GM23338 (cell line): ENCODE measurements around the gene SSTR1. TPM values are rescaled to one million over a fixed set of nuclear protein-coding genes. Genes with fewer than 3 reads are reported as not detected.

Source experiments
- ATAC-seq: fragments of 200-7000 bp; cut with Tn5 transposase; 3 replicates; pipeline ENCODE4 v1.9.1; 2020
- DNase-seq: peaks from one replicate; pipeline ENCODE4 v3.0.0-alpha.2; 2015; ENCODE audit warnings: low spot score
- H2AFZ ChIP-seq: fragments of 200-600 bp; sonication (generic); 2 replicates; pipeline ENCODE4 v1.8.0; 2016; ENCODE audit warnings: antibody characterized with exemption, mild to moderate bottlenecking, moderate library complexity
- H3F3A ChIP-seq: fragments of 200-600 bp; sonication (generic); replicated peaks from 2 replicates; pipeline ENCODE4 v1.8.0; 2017; ENCODE audit warnings: antibody characterized with exemption, mixed run types, low read depth
- H3K27ac ChIP-seq: fragments of 200-600 bp; sonication (generic); 2 replicates; pipeline ENCODE4 v1.6.1; 2016; ENCODE audit warnings: low read depth
- H3K27me3 ChIP-seq: fragments of 200-600 bp; sonication (generic); 2 replicates; pipeline ENCODE4 v1.8.0; 2016; ENCODE audit warnings: mild to moderate bottlenecking, mixed run types, moderate library complexity; ENCODE audit not compliant: insufficient read depth
- H3K36me3 ChIP-seq: fragments of 200-600 bp; sonication (generic); 2 replicates; pipeline ENCODE4 v1.8.0; 2016; ENCODE audit warnings: mild to moderate bottlenecking; ENCODE audit not compliant: insufficient read depth
- H3K4me1 ChIP-seq: fragments of 200-600 bp; sonication (generic); 2 replicates; pipeline ENCODE4 v1.8.0; 2016; ENCODE audit warnings: mild to moderate bottlenecking, moderate library complexity; ENCODE audit not compliant: insufficient read depth
- H3K4me2 ChIP-seq: fragments of 200-600 bp; sonication (generic); 2 replicates; pipeline ENCODE4 v1.7.1; 2017; ENCODE audit warnings: mixed run types
- H3K4me3 ChIP-seq: fragments of 200-600 bp; sonication (generic); 2 replicates; pipeline ENCODE4 v1.6.1; 2016; ENCODE audit warnings: mixed run types
- H3K79me2 ChIP-seq: fragments of 200-600 bp; sonication (generic); replicated peaks from 2 replicates; pipeline ENCODE4 v1.8.0; 2017; ENCODE audit warnings: mild to moderate bottlenecking; ENCODE audit not compliant: insufficient read depth
- H3K9me2 ChIP-seq: fragments of 200-600 bp; sonication (generic); 2 replicates; pipeline ENCODE4 v1.8.0; 2017; ENCODE audit not compliant: insufficient read depth
- H4K20me1 ChIP-seq: fragments of 200-600 bp; sonication (generic); replicated peaks from 2 replicates; pipeline ENCODE4 v1.8.0; 2017; ENCODE audit warnings: mild to moderate bottlenecking; ENCODE audit not compliant: insufficient read depth
- H3K27ac Mint-ChIP-seq: 2 replicates; pipeline ENCODE4 v1.8.0; 2020; ENCODE audit warnings: inconsistent platforms, mild to moderate bottlenecking, moderate library complexity, mixed read lengths
- H3K27me3 Mint-ChIP-seq: 3 replicates; pipeline ENCODE4 v1.8.0; 2022; ENCODE audit warnings: low read depth, mild to moderate bottlenecking, moderate library complexity, mixed read lengths, inconsistent platforms; ENCODE audit not compliant: insufficient read depth, poor library complexity
- H3K36me3 Mint-ChIP-seq: 3 replicates; pipeline ENCODE4 v1.8.0; 2021; ENCODE audit warnings: low read depth, mild to moderate bottlenecking, inconsistent platforms, moderate library complexity, mixed read lengths
- H3K4me1 Mint-ChIP-seq: 3 replicates; pipeline ENCODE4 v1.8.0; 2020; ENCODE audit warnings: mild to moderate bottlenecking, inconsistent platforms, mixed read lengths
- H3K4me3 Mint-ChIP-seq: 3 replicates; pipeline ENCODE4 v1.8.0; 2021; ENCODE audit warnings: moderate library complexity, mild to moderate bottlenecking, inconsistent platforms, mixed read lengths
- H3K9me3 Mint-ChIP-seq: 3 replicates; pipeline ENCODE4 v1.8.0; 2020; ENCODE audit warnings: moderate library complexity, mild to moderate bottlenecking, inconsistent platforms, mixed read lengths
- CREB1 ChIP-seq: fragments of 250-450 bp; sonication (Bioruptor Pico); IDR thresholded peaks from 2 replicates; pipeline ENCODE4 v1.5.0; 2020; ENCODE audit warnings: low read depth, mild to moderate bottlenecking, moderate library complexity
- EZH2 ChIP-seq: fragments of 200-600 bp; sonication (generic); IDR thresholded peaks from one replicate; pipeline ENCODE4 v1.8.0; 2017; ENCODE audit warnings: antibody characterized with exemption, mild to moderate bottlenecking, low read depth; ENCODE audit not compliant: unreplicated experiment
- EZH2phosphoT487 ChIP-seq: fragments of 200-600 bp; sonication (generic); IDR thresholded peaks from one replicate; pipeline ENCODE4 v1.8.1; 2018; ENCODE audit warnings: antibody characterized with exemption; ENCODE audit not compliant: unreplicated experiment
- JUNB ChIP-seq: IDR thresholded peaks from one replicate; pipeline ENCODE4 v1.6.1; 2016; ENCODE audit warnings: antibody characterized with exemption; ENCODE audit not compliant: unreplicated experiment
- NANOG ChIP-seq: IDR thresholded peaks from 2 replicates; pipeline ENCODE4 v1.6.1; 2016; ENCODE audit warnings: antibody characterized with exemption, borderline replicate concordance
- POLR2AphosphoS5 ChIP-seq: IDR thresholded peaks from 2 replicates; pipeline ENCODE4 v1.6.1; 2016; ENCODE audit warnings: antibody characterized with exemption, low read depth
- STAT1 ChIP-seq: IDR thresholded peaks from one replicate; pipeline ENCODE4 v1.6.1; 2016; ENCODE audit warnings: antibody characterized with exemption; ENCODE audit not compliant: unreplicated experiment
- ZNF114 ChIP-seq: fragments of 250-450 bp; sonication (Bioruptor Pico); IDR thresholded peaks from 2 replicates; pipeline ENCODE4 v1.5.0; 2020; ENCODE audit warnings: mild to moderate bottlenecking, moderate library complexity
- ZNF331 ChIP-seq: fragments of 250-450 bp; sonication (Bioruptor Pico); IDR thresholded peaks from 2 replicates; pipeline ENCODE4 v1.5.0; 2020; ENCODE audit warnings: low read depth, mild to moderate bottlenecking, moderate library complexity
- polyA plus RNA-seq: library from polyadenylated mRNA; unstranded; fragments of >200 nt; fragmentation: Nextera tagmentation; extraction: Ambion mirVana; gene quantifications from 2 replicates; pipeline ENCODE4 v1.2.1, GENCODE V29; 2016
- total RNA-seq: library from RNA; depleted of rRNA; stranded (reverse); fragments of >200 nt; shearing (Covaris generic); gene quantifications from 2 replicates; pipeline ENCODE4 v1.2.3, GENCODE V29; 2014
- TF ChIP-seq, protein P1 (sequence below): IDR thresholded peaks from 2 replicates; pipeline ENCODE4 v1.6.1; 2016; ENCODE audit warnings: antibody characterized with exemption
- TF ChIP-seq, protein P2 (sequence below), 2 experiments: fragments of 200-600 bp in 1 of 2; sonication (generic) in 1 of 2; conservative IDR thresholded peaks; 2 replicates each; pipeline versions ENCODE4 v1.5.1 to v1.6.1; 2016 to 2017; ENCODE audit warnings: antibody characterized with exemption in 2 of 2, low read depth in 2 of 2, mild to moderate bottlenecking in 2 of 2, moderate library complexity in 1 of 2
- TF ChIP-seq, protein P3 (sequence below): IDR thresholded peaks from one replicate; pipeline ENCODE4 v1.6.1; 2018; ENCODE audit warnings: antibody characterized with exemption; ENCODE audit not compliant: unreplicated experiment

The SSTR1 gene
- total and polyA plus RNA-seq, 2 experiments from 2014 or later = 0.42 to 0.80 TPM

DNA sequence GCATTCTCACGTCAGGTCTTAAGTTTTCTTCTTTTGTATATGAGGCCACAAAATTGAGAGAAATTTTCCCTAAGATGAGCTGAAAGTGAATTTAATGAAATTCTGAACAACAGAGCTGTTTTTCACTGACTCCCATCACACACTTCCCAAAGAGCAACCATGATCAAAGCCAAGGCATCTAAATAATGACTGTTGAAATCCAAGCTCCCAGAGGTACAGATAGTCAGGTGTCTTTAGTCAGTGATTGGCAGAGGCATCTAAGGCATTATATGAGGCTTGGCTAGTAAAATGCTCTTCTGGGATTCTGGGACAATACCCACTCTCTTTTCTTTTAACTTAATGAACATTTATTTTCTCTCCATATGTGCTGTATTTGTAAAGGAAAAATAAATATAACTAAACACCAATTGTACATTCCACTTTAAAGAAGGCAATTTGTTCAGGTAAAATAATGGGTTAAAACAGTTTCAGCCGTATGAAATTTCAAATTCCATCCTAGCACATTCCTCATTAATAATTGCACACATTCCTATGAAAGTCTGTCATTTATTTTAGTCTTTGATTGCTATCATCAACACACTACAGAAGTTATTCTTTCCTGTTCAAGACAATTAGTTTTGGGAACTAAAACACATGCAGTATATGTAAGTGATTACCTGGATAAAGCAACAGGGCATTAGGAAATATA lies 871 bp upstream of the SSTR1 start (continued):
- TF ChIP-seq, protein P1, sequence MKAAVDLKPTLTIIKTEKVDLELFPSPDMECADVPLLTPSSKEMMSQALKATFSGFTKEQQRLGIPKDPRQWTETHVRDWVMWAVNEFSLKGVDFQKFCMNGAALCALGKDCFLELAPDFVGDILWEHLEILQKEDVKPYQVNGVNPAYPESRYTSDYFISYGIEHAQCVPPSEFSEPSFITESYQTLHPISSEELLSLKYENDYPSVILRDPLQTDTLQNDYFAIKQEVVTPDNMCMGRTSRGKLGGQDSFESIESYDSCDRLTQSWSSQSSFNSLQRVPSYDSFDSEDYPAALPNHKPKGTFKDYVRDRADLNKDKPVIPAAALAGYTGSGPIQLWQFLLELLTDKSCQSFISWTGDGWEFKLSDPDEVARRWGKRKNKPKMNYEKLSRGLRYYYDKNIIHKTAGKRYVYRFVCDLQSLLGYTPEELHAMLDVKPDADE = no peak
- no peak for TF ChIP-seq CREB1
- TF ChIP-seq EZH2 = no peak
- no peak for TF ChIP-seq NANOG
- no peak for TF ChIP-seq ZNF114 (CRISPR knock-in tag)
- TF ChIP-seq POLR2AphosphoS5 = no peak
- no peak for TF ChIP-seq ZNF331 (CRISPR knock-in tag)

DNA sequence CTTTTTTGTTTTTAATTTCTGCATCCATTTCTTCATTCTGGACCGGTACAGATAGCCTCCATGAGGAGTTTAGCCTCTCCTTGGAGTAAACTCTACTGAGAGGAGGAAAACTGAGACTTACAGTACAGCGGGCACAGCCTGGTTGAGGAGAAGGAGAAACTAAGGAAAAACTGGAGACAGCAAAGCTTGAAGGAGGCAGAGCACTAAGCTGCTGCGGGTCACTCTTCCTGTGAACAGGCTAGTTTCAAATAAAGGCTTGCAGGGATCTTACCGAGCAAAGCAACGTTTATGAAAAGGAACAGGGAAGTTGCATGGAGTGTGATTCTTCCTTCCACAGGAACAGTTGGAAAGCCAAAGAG lies 348 bp upstream of the SSTR1 start:
- peaks cover 28% of the 10 kb centered on the region for H3K4me1 ChIP-seq
- no peaks in the 10 kb centered on the region for H3K36me3 ChIP-seq
- ATAC-seq = no peak
- H4K20me1 ChIP-seq = no peaks in the 10 kb centered on the region; the same call in 1 of the 2 replicates
- no peaks in the 10 kb centered on the region for H3K79me2 ChIP-seq
- no peak for DNase-seq
- peaks cover 81% of the 10 kb centered on the region for H3K27me3 ChIP-seq
- Mint-ChIP-seq H3K27me3 (peaks cover 87% of the 10 kb centered on the region), H3K4me1 (peaks cover 41% of the 10 kb centered on the region), H3K36me3 (peaks cover 3% of the 10 kb centered on the region; the same call in 1 of the 3 replicates), H3K9me3 (peaks cover 26% of the 10 kb centered on the region), H3K27ac (no peak overlapping the region), H3K4me3 (peak overlapping the region; percentile 67)
- no peak overlapping the region for H3K27ac ChIP-seq
- H3K4me2 ChIP-seq = peak overlapping the region; percentile 79
- H2AFZ ChIP-seq = no peak overlapping the region
- H3K4me3 ChIP-seq = peak overlapping the region; percentile 51; the same call in 1 of the 2 replicates
- H3F3A ChIP-seq = peaks cover 13% of the 10 kb centered on the region
- H3K9me2 ChIP-seq = no peaks in the 10 kb centered on the region
- TF ChIP-seq, protein P2, sequence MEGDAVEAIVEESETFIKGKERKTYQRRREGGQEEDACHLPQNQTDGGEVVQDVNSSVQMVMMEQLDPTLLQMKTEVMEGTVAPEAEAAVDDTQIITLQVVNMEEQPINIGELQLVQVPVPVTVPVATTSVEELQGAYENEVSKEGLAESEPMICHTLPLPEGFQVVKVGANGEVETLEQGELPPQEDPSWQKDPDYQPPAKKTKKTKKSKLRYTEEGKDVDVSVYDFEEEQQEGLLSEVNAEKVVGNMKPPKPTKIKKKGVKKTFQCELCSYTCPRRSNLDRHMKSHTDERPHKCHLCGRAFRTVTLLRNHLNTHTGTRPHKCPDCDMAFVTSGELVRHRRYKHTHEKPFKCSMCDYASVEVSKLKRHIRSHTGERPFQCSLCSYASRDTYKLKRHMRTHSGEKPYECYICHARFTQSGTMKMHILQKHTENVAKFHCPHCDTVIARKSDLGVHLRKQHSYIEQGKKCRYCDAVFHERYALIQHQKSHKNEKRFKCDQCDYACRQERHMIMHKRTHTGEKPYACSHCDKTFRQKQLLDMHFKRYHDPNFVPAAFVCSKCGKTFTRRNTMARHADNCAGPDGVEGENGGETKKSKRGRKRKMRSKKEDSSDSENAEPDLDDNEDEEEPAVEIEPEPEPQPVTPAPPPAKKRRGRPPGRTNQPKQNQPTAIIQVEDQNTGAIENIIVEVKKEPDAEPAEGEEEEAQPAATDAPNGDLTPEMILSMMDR (conservative IDR thresholded peaks at IDR 0.05; ENCODE audit: low read depth in 2 of 2) = no peak
- TF ChIP-seq EZH2phosphoT487 = no peak
- no peak for TF ChIP-seq CREB1
- no peak for TF ChIP-seq NANOG
- no peak for TF ChIP-seq STAT1
- TF ChIP-seq, protein P3, sequence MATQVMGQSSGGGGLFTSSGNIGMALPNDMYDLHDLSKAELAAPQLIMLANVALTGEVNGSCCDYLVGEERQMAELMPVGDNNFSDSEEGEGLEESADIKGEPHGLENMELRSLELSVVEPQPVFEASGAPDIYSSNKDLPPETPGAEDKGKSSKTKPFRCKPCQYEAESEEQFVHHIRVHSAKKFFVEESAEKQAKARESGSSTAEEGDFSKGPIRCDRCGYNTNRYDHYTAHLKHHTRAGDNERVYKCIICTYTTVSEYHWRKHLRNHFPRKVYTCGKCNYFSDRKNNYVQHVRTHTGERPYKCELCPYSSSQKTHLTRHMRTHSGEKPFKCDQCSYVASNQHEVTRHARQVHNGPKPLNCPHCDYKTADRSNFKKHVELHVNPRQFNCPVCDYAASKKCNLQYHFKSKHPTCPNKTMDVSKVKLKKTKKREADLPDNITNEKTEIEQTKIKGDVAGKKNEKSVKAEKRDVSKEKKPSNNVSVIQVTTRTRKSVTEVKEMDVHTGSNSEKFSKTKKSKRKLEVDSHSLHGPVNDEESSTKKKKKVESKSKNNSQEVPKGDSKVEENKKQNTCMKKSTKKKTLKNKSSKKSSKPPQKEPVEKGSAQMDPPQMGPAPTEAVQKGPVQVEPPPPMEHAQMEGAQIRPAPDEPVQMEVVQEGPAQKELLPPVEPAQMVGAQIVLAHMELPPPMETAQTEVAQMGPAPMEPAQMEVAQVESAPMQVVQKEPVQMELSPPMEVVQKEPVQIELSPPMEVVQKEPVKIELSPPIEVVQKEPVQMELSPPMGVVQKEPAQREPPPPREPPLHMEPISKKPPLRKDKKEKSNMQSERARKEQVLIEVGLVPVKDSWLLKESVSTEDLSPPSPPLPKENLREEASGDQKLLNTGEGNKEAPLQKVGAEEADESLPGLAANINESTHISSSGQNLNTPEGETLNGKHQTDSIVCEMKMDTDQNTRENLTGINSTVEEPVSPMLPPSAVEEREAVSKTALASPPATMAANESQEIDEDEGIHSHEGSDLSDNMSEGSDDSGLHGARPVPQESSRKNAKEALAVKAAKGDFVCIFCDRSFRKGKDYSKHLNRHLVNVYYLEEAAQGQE = no peak
- no peak; the same call in 1 of the 2 replicates for TF ChIP-seq POLR2AphosphoS5
- TF ChIP-seq ZNF114 (CRISPR knock-in tag) = no peak
- TF ChIP-seq, protein P1 = no peak
- no peak for TF ChIP-seq JUNB
- no peak for TF ChIP-seq EZH2
